H9 (cell line): ENCODE data around the gene EPB41L5. TPM values are rescaled to one million over a fixed set of nuclear protein-coding genes. Genes with fewer than 3 reads are reported as not detected.

Source experiments
- DNase-seq: peaks from one replicate; pipeline ENCODE4 v3.0.0-alpha.2; 2017
- H2AFZ ChIP-seq: one replicate; pipeline ENCODE4 v1.6.1; 2013; ENCODE audit warnings: mild to moderate bottlenecking, low read length, control low read depth, moderate library complexity
- H2AK5ac ChIP-seq: 2 replicates; pipeline ENCODE4 v1.6.1; 2013; ENCODE audit warnings: low read length, control low read depth, mixed read lengths; ENCODE audit not compliant: insufficient read length
- H2BK120ac ChIP-seq: one replicate; pipeline ENCODE4 v1.6.1; 2013; ENCODE audit warnings: low read depth, mild to moderate bottlenecking, low read length, control low read depth, inconsistent platforms; ENCODE audit not compliant: poor library complexity, severe bottlenecking
- H2BK12ac ChIP-seq: 2 replicates; pipeline ENCODE4 v1.6.1; 2013; ENCODE audit warnings: low read length, control low read depth, mixed read lengths, low read depth; ENCODE audit not compliant: insufficient read length
- H2BK15ac ChIP-seq: 2 replicates; pipeline ENCODE4 v1.6.1; 2013; ENCODE audit warnings: low read depth, low read length, control low read depth
- H2BK20ac ChIP-seq: one replicate; pipeline ENCODE4 v1.6.1; 2013; ENCODE audit warnings: low read depth, mild to moderate bottlenecking, low read length, control low read depth, inconsistent platforms; ENCODE audit not compliant: poor library complexity, severe bottlenecking
- H2BK5ac ChIP-seq: 2 replicates; pipeline ENCODE4 v1.6.1; 2013; ENCODE audit warnings: low read length, control low read depth, mixed read lengths; ENCODE audit not compliant: insufficient read length
- H3K14ac ChIP-seq: 2 replicates; pipeline ENCODE4 v1.6.1; 2013; ENCODE audit warnings: low read length, control low read depth; ENCODE audit not compliant: insufficient read depth
- H3K18ac ChIP-seq: 2 replicates; pipeline ENCODE4 v1.6.1; 2013; ENCODE audit warnings: low read depth, mild to moderate bottlenecking, mixed read lengths, low read length, control low read depth; ENCODE audit not compliant: insufficient read length
- H3K23ac ChIP-seq: 2 replicates; pipeline ENCODE4 v1.6.1; 2013; ENCODE audit warnings: low read length, control low read depth, mixed read lengths, low read depth; ENCODE audit not compliant: insufficient read length
- H3K23me2 ChIP-seq: 2 replicates; pipeline ENCODE4 v1.6.1; 2013; ENCODE audit warnings: low read depth, mild to moderate bottlenecking, mixed read lengths, low read length, control low read depth; ENCODE audit not compliant: insufficient read length, poor library complexity, severe bottlenecking
- H3K27ac ChIP-seq: 2 replicates; pipeline ENCODE4 v1.5.1; 2013; ENCODE audit warnings: low read length, control low read depth, mixed read lengths, low read depth; ENCODE audit not compliant: insufficient read length
- H3K27me3 ChIP-seq: 2 replicates; pipeline ENCODE4 v1.6.1; 2013; ENCODE audit warnings: low read length, control low read depth, inconsistent platforms; ENCODE audit not compliant: insufficient read depth
- H3K4ac ChIP-seq: 2 replicates; pipeline ENCODE4 v1.6.1; 2013; ENCODE audit warnings: low read depth, mild to moderate bottlenecking, control low read depth, inconsistent platforms, low read length, moderate library complexity
- H3K4me1 ChIP-seq: 2 replicates; pipeline ENCODE4 v1.6.1; 2013; ENCODE audit warnings: low read length, control low read depth, inconsistent platforms; ENCODE audit not compliant: insufficient read depth
- H3K4me2 ChIP-seq: 2 replicates; pipeline ENCODE4 v1.6.1; 2013; ENCODE audit warnings: low read length, control low read depth, mixed read lengths; ENCODE audit not compliant: insufficient read length, insufficient read depth
- H3K56ac ChIP-seq: 2 replicates; pipeline ENCODE4 v1.6.1; 2013; ENCODE audit warnings: low read depth, mild to moderate bottlenecking, mixed read lengths, low read length, control low read depth; ENCODE audit not compliant: insufficient read length
- H3K79me1 ChIP-seq: 2 replicates; pipeline ENCODE4 v1.6.1; 2013; ENCODE audit warnings: low read depth, mild to moderate bottlenecking, moderate library complexity, low read length, control low read depth, inconsistent platforms; ENCODE audit not compliant: insufficient read depth, poor library complexity, severe bottlenecking
- H3K79me2 ChIP-seq: 2 replicates; pipeline ENCODE4 v1.6.1; 2013; ENCODE audit warnings: low read length, control low read depth, inconsistent platforms; ENCODE audit not compliant: insufficient read depth
- H3K9ac ChIP-seq: 2 replicates; pipeline ENCODE4 v1.6.1; 2013; ENCODE audit warnings: low read length, control low read depth, mixed read lengths; ENCODE audit not compliant: insufficient read length; ENCODE audit errors: extremely low read depth
- H3K9me3 ChIP-seq: one replicate; pipeline ENCODE4 v1.6.1; 2013; ENCODE audit warnings: low read depth, low read length, inconsistent platforms; ENCODE audit not compliant: control insufficient read depth
- H3T11ph ChIP-seq: one replicate; pipeline ENCODE4 v1.6.1; 2013; ENCODE audit warnings: mild to moderate bottlenecking, low read length, control low read depth, inconsistent platforms
- H4K20me1 ChIP-seq: one replicate; pipeline ENCODE4 v1.6.1; 2013; ENCODE audit not compliant: control insufficient read depth, insufficient read length, insufficient read depth
- H4K5ac ChIP-seq: 2 replicates; pipeline ENCODE4 v1.6.1; 2013; ENCODE audit warnings: low read depth, mild to moderate bottlenecking, mixed read lengths, low read length, control low read depth; ENCODE audit not compliant: insufficient read length
- H4K8ac ChIP-seq: replicated peaks from 2 replicates; pipeline ENCODE4 v1.6.1; 2013; ENCODE audit warnings: low read length, control low read depth, mixed read lengths, low read depth; ENCODE audit not compliant: insufficient read length
- H4K91ac ChIP-seq: 2 replicates; pipeline ENCODE4 v1.6.1; 2013; ENCODE audit warnings: low read depth, mild to moderate bottlenecking, moderate library complexity, mixed read lengths, low read length, control low read depth; ENCODE audit not compliant: insufficient read length
- H3K27ac Mint-ChIP-seq, 3 experiments: 2 replicates in 2 of 3; 3 replicates in 1 of 3; pipeline ENCODE4 v1.8.0; 2020 to 2021; ENCODE audit warnings: mixed read lengths in 3 of 3, mild to moderate bottlenecking in 1 of 3, moderate library complexity in 1 of 3
- H3K27me3 Mint-ChIP-seq: 2 replicates; pipeline ENCODE4 v1.8.0; 2021; ENCODE audit warnings: low read depth, mild to moderate bottlenecking, moderate library complexity, mixed read lengths
- H3K36me3 Mint-ChIP-seq, 3 experiments: 2 replicates in 2 of 3; 3 replicates in 1 of 3; pipeline ENCODE4 v1.8.0; 2020 to 2021; ENCODE audit warnings: low read depth in 3 of 3, mixed read lengths in 3 of 3; ENCODE audit not compliant: insufficient read depth in 1 of 3
- H3K4me1 Mint-ChIP-seq, 2 experiments: 2 replicates each; pipeline ENCODE4 v1.8.0; 2020; ENCODE audit warnings: mixed read lengths in 2 of 2
- H3K4me3 Mint-ChIP-seq, 2 experiments: 2 replicates in 1 of 2; 3 replicates in 1 of 2; pipeline ENCODE4 v1.8.0; 2020 to 2021; ENCODE audit warnings: mild to moderate bottlenecking in 2 of 2, mixed read lengths in 2 of 2, moderate library complexity in 1 of 2
- H3K9me3 Mint-ChIP-seq, 2 experiments: 2 replicates in 1 of 2; 3 replicates in 1 of 2; pipeline ENCODE4 v1.8.0; 2020; ENCODE audit warnings: mild to moderate bottlenecking in 2 of 2, mixed read lengths in 2 of 2, moderate library complexity in 1 of 2
- WGBS: extraction: QIAGEN DNeasy Blood & Tissue Kit; methylation state at CpG from one replicate; pipeline ENCODE4 v1.1.7; 2013; ENCODE audit warnings: missing lambda C conversion rate, low lambda C conversion rate, mixed read lengths; ENCODE audit not compliant: insufficient read length; ENCODE audit errors: extremely low coverage; 5-methylcytosine and 5-hydroxymethylcytosine counted together
- total RNA-seq: library from RNA; stranded (reverse); gene quantifications from 2 replicates; pipeline ENCODE4 v1.2.1, GENCODE V29; 2021
- TF ChIP-seq, protein P1 (sequence below): fragments of 200-600 bp; sonication (generic); conservative IDR thresholded peaks from 3 replicates; pipeline ENCODE4 v1.8.0; 2021; ENCODE audit warnings: antibody characterized with exemption, mild to moderate bottlenecking

EPB41L5 gene
- total RNA-seq, 1 experiment from 2014 or later = 40.4 TPM

DNA sequence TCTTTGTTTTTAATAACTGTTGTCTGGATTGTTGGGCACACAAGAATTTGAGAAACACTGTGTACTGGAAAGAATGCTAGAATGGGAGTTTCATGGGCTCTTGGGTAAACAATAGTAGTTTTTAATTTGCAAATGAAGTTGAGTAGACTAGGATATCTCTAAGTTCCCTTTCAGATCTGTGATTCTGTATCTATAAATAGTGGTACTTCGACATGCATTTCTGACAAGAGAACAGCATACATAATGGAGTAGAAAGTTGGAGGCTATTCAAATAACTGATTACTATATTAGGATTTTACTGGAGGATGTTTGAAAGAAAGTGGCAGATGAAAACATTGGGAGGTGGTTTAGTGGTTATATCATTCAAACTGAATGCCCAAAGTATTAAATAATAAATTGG, 29.5 kb downstream of the EPB41L5 start:
- no peak for DNase-seq
- Histone ChIP-seq H2BK20ac (no peak overlapping the region), H3K27me3 (no peaks in the 10 kb centered on the region), H3K18ac (no peak overlapping the region), H3K23ac (no peak overlapping the region), H3K27ac (no peak overlapping the region), H2BK15ac (no peak overlapping the region), H4K20me1 (no peaks in the 10 kb centered on the region), H2BK5ac (no peak overlapping the region), H3K9me3 (peaks cover 8% of the 10 kb centered on the region), H2AFZ (no peak overlapping the region), H4K8ac (no peak overlapping the region), H3K9ac (no peak overlapping the region), H3K4ac (no peak overlapping the region), H3K79me1 (no peaks in the 10 kb centered on the region), H3K23me2 (no peaks in the 10 kb centered on the region), H3K79me2 (no peaks in the 10 kb centered on the region), H4K91ac (no peak overlapping the region), H3T11ph (no peak overlapping the region), H3K4me1 (no peaks in the 10 kb centered on the region), H4K5ac (no peak overlapping the region), H2AK5ac (no peak overlapping the region), H3K14ac (no peak overlapping the region), H3K56ac (no peak overlapping the region), H3K4me2 (no peak overlapping the region), H2BK12ac (no peak overlapping the region), H2BK120ac (no peak overlapping the region)
- peaks cover 12 to 20% of the 10 kb centered on the region in 2 experiments for H3K9me3 Mint-ChIP-seq
- peaks cover 31 to 58% (median 44%) of the 10 kb centered on the region in 3 experiments for H3K36me3 Mint-ChIP-seq
- no CpG with 5 or more reads among the region's 1 CpG for WGBS
- no peaks in the 10 kb centered on the region for H3K27me3 Mint-ChIP-seq
- H3K4me3 Mint-ChIP-seq = no peak overlapping the region
- no peak overlapping the region for H3K27ac Mint-ChIP-seq
- TF ChIP-seq, protein P1, sequence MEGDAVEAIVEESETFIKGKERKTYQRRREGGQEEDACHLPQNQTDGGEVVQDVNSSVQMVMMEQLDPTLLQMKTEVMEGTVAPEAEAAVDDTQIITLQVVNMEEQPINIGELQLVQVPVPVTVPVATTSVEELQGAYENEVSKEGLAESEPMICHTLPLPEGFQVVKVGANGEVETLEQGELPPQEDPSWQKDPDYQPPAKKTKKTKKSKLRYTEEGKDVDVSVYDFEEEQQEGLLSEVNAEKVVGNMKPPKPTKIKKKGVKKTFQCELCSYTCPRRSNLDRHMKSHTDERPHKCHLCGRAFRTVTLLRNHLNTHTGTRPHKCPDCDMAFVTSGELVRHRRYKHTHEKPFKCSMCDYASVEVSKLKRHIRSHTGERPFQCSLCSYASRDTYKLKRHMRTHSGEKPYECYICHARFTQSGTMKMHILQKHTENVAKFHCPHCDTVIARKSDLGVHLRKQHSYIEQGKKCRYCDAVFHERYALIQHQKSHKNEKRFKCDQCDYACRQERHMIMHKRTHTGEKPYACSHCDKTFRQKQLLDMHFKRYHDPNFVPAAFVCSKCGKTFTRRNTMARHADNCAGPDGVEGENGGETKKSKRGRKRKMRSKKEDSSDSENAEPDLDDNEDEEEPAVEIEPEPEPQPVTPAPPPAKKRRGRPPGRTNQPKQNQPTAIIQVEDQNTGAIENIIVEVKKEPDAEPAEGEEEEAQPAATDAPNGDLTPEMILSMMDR = no peak
- 0 out of 4 replicates have a peak, but pooled peaks cover 0 to 3% of the 10 kb centered on the region in 2 experiments for H3K4me1 Mint-ChIP-seq
